BLaER1 treated with 17β-estradiol and CSF1 and Interleukin-3, amounts not matched to agents 10 nM and 100 nM (cell line): ENCODE results near the gene CTAGE1.
A peak's percentile ranks its signal among the peaks of the same experiment; 100 is the strongest.
"Not testable (repeated sequence)": the region's sequence is repeated elsewhere in the genome, so short reads cannot be mapped to it uniquely, and the experiment has no call there.

Source experiments
- H3K27ac ChIP-seq, 11 experiments: shearing (Covaris generic); formaldehyde crosslinking; 2 replicates each; pipeline ENCODE4 v1.8.1; 2022
- H3K27me3 ChIP-seq, 11 experiments: shearing (Covaris generic); formaldehyde crosslinking; 2 replicates each; pipeline ENCODE4 v1.8.1; 2022
- H3K36me3 ChIP-seq, 11 experiments: shearing (Covaris generic); formaldehyde crosslinking; 2 replicates each; pipeline ENCODE4 v1.8.1; 2022
- H3K4me1 ChIP-seq, 10 experiments: shearing (Covaris generic); formaldehyde crosslinking; 2 replicates each; pipeline ENCODE4 v1.8.1; 2022
- H3K4me2 ChIP-seq, 11 experiments: shearing (Covaris generic); formaldehyde crosslinking; 2 replicates each; pipeline ENCODE4 v1.8.1; 2022
- H3K4me3 ChIP-seq, 10 experiments: shearing (Covaris generic); formaldehyde crosslinking; 2 replicates each; pipeline ENCODE4 v1.8.1; 2022
- H3K9ac ChIP-seq, 11 experiments: shearing (Covaris generic); formaldehyde crosslinking; 2 replicates each; pipeline ENCODE4 v1.8.1; 2022
- H3K9me3 ChIP-seq, 11 experiments: shearing (Covaris generic); formaldehyde crosslinking; replicated peaks in 1 of 11; 2 replicates each; pipeline ENCODE4 v1.8.1; 2022
- H4K20me1 ChIP-seq, 11 experiments: shearing (Covaris generic); formaldehyde crosslinking; 2 replicates each; pipeline ENCODE4 v1.8.1; 2022
- Cebpa-rat ChIP-seq, 11 experiments: shearing (Covaris generic); IDR thresholded peaks; 2 replicates each; pipeline ENCODE4 v1.8.1; 2022

The CTAGE1 gene

GRCh38 chr18:22455425-22456115 is 37.9 kb upstream of the CTAGE1 start:
- H3K4me3 ChIP-seq, result no peak overlapping the region
- no peaks in the 10 kb centered on the region for H3K36me3 ChIP-seq
- H4K20me1 ChIP-seq, result no peaks in the 10 kb centered on the region
- no peaks in the 10 kb centered on the region for H3K27me3 ChIP-seq
- H3K4me1 ChIP-seq, result peaks cover 0 to 12% (median 0%) of the 10 kb centered on the region in 10 experiments; a peak in 6 of 20 replicates
- no peak overlapping the region for H3K27ac ChIP-seq
- no peak overlapping the region for H3K4me2 ChIP-seq
- no peak overlapping the region for H3K9ac ChIP-seq
- no peak for TF ChIP-seq Cebpa-rat (IDR thresholded peaks at IDR 0.05)
- H3K9me3 ChIP-seq, result peaks cover 4 to 12% (median 8%) of the 10 kb centered on the region in 11 experiments; a peak in 18 of 22 replicates

- no peak overlapping the region for H3K4me3 ChIP-seq
- peak in 4 of 11 experiments; percentile 11 to 54 (median 30); a peak in 3 of 22 replicates for TF ChIP-seq Cebpa-rat (IDR thresholded peaks at IDR 0.05)
- no peak overlapping the region for H3K9ac ChIP-seq
- H3K36me3 ChIP-seq, result no peaks in the 10 kb centered on the region
- H3K27ac ChIP-seq, result no peak overlapping the region
- no peaks in the 10 kb centered on the region for H3K4me1 ChIP-seq
- no peaks in the 10 kb centered on the region for H3K27me3 ChIP-seq
- no peak overlapping the region for H3K4me2 ChIP-seq
- no peaks in the 10 kb centered on the region for H4K20me1 ChIP-seq
- peaks cover 26 to 35% (median 30%) of the 10 kb centered on the region in 11 experiments for H3K9me3 ChIP-seq
Measured at GRCh38 chr18:22453315-22453714, 35.6 kb upstream of the CTAGE1 start.

DNA sequence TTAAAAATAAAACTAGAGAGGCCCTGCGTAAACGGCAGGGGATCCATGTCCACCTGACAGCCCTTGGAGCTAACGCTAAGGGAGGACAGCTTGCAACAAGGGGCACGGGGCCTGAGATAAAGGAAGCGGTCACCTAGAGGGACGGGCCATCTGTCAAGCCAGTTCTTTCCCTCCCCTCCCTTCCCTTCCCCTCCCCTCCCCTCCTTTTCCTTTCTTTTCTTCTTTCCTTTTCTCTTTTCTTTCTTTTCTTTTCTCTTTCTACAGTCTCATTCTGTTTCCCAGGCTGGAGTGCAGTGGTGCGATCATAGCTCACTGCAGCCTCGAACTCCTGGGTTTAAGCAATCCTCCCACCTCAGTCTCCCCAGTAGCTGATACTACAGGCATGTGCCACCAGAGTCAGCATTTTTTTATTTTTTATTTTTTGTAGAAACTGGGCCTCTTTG is 34.5 kb upstream of the CTAGE1 start:
- TF ChIP-seq Cebpa-rat (IDR thresholded peaks at IDR 0.05), result no peak
- peaks cover 26 to 38% (median 32%) of the 10 kb centered on the region in 11 experiments for H3K9me3 ChIP-seq
- no peak overlapping the region for H3K4me2 ChIP-seq
- no peaks in the 10 kb centered on the region for H4K20me1 ChIP-seq
- no peak overlapping the region for H3K4me3 ChIP-seq
- no peak overlapping the region for H3K27ac ChIP-seq
- H3K27me3 ChIP-seq, result no peaks in the 10 kb centered on the region
- no peak overlapping the region for H3K9ac ChIP-seq
- no peaks in the 10 kb centered on the region for H3K36me3 ChIP-seq
- no peaks in the 10 kb centered on the region for H3K4me1 ChIP-seq

GRCh38 chr18:22451796-22452195 is 34.1 kb upstream of the CTAGE1 start:
- no peak overlapping the region for H3K27ac ChIP-seq
- no peaks in the 10 kb centered on the region for H3K27me3 ChIP-seq
- no peak overlapping the region for H3K4me2 ChIP-seq
- no peaks in the 10 kb centered on the region for H4K20me1 ChIP-seq
- no peak for TF ChIP-seq Cebpa-rat (IDR thresholded peaks at IDR 0.05)
- no peaks in the 10 kb centered on the region for H3K36me3 ChIP-seq
- H3K4me3 ChIP-seq, result no peak overlapping the region
- no peak overlapping the region for H3K9ac ChIP-seq
- peaks cover 26 to 38% (median 32%) of the 10 kb centered on the region in 11 experiments for H3K9me3 ChIP-seq
- no peaks in the 10 kb centered on the region for H3K4me1 ChIP-seq

DNA sequence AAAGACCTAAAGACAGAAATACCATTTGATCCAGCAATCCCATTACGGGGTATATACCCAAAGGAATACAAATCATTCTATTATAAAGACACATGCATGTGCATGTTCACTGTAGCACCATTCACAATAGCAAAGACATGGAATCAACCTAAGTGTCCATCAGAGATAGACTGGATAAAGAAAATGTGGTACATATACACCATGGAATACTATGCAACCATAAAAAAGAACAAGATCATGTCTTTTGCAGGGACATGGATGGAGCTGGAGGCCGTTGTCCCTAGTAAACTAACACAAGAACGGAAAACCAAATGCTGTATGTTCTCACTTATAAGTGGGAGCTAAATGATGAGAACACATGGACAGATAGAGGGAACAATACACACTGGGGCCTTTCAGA is 33.1 kb upstream of the CTAGE1 start:
- not testable (repeated sequence) for H3K27ac ChIP-seq, H3K4me2 ChIP-seq, H3K9ac ChIP-seq, H4K20me1 ChIP-seq, H3K4me3 ChIP-seq, H3K36me3 ChIP-seq, H3K4me1 ChIP-seq, H3K27me3 ChIP-seq
- H3K9me3 ChIP-seq, result peaks cover 26 to 38% (median 32%) of the 10 kb centered on the region in 11 experiments

DNA sequence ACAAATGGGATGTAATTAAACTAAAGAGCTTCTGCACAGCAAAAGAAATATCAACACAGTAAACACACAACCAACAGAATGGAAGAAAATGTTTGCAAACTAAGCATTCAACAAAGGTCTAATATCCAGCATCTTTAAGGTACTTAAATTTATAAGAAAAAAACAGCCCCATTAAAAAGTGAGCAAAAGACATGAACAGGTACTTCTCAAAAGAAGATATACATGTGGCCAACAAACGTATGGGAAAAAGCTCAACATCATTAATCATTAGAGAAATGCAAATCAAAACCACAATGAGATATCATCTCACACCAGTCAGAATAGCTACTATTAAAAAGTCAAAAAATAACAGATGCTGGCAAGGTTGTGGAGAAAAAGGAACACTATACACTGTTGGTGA is 32.6 kb upstream of the CTAGE1 start:
- not testable (repeated sequence) for H3K4me1 ChIP-seq, H3K27ac ChIP-seq
- peaks cover 26 to 38% (median 32%) of the 10 kb centered on the region in 11 experiments for H3K9me3 ChIP-seq

DNA sequence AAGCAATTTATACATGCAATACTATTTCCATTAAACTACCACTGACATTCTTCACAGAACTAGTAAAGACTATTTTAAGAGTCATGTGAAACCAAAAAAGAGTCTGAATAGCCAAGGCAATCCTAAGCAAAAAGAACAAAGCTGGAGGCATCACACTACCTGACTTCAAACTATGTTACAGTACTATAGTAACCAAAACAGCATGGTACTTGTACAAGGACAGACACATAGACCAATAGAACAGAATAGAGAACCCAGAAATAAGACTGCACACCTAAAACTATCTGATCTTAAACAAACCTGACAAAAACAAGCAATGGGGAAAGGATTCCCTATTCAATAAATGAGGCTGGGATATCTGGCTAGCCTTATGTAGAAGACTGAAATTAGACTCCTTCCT is 32.0 kb upstream of the CTAGE1 start:
- not testable (repeated sequence) for H3K27me3 ChIP-seq, H3K36me3 ChIP-seq, H3K4me3 ChIP-seq, H3K27ac ChIP-seq, H3K9ac ChIP-seq, H3K4me1 ChIP-seq, H3K4me2 ChIP-seq, H4K20me1 ChIP-seq
- peaks cover 26 to 38% (median 32%) of the 10 kb centered on the region in 11 experiments for H3K9me3 ChIP-seq

More for the DNA sequence above, 32.6 kb upstream of the CTAGE1 start:
- H3K4me2 ChIP-seq, H4K20me1 ChIP-seq, H3K36me3 ChIP-seq, H3K9ac ChIP-seq, H3K27me3 ChIP-seq, H3K4me3 ChIP-seq: not testable (repeated sequence)

DNA sequence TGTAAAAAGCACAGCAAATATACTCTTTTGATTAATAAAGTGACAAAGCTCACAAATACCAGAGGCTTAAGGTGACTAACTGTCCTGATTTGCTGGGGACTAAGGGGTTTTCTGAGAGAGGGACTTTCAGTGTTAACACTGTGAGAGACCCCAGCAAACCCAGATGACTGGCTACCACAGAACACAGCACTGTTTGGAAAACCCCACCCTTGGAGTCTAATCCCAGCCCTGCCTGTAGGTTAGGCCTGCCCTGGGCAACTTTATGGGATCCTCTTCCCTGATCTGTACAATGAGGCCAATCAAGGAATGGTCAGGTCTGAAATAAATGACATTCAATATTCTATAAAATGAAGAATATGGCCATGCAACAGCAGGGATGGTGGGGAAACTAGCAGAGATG is 30.5 kb upstream of the CTAGE1 start:
- Histone ChIP-seq H3K9me3 (peaks cover 26 to 38% (median 32%) of the 10 kb centered on the region in 11 experiments), H3K4me3 (no peak overlapping the region), H3K4me2 (no peak overlapping the region), H3K9ac (no peak overlapping the region), H3K27me3 (no peaks in the 10 kb centered on the region), H4K20me1 (no peaks in the 10 kb centered on the region), H3K27ac (no peak overlapping the region), H3K4me1 (no peaks in the 10 kb centered on the region), H3K36me3 (no peaks in the 10 kb centered on the region)
- TF ChIP-seq Cebpa-rat (IDR thresholded peaks at IDR 0.05), result no peak

- H3K4me2 ChIP-seq, result no peak overlapping the region
Measured at GRCh38 chr18:22447792-22448191, 30.1 kb upstream of the CTAGE1 start.

GRCh38 chr18:22446911-22447310 is 29.2 kb upstream of the CTAGE1 start:
- Histone ChIP-seq H4K20me1 (no peaks in the 10 kb centered on the region), H3K36me3 (no peaks in the 10 kb centered on the region), H3K27me3 (no peaks in the 10 kb centered on the region), H3K4me2 (no peak overlapping the region), H3K9me3 (peaks cover 26 to 38% (median 32%) of the 10 kb centered on the region in 11 experiments), H3K27ac (no peak overlapping the region), H3K4me3 (no peak overlapping the region), H3K9ac (no peak overlapping the region), H3K4me1 (no peaks in the 10 kb centered on the region)
- TF ChIP-seq Cebpa-rat (IDR thresholded peaks at IDR 0.05), result no peak

More at GRCh38 chr18:22447792-22448191, 30.1 kb upstream of the CTAGE1 start:
- peaks cover 26 to 38% (median 32%) of the 10 kb centered on the region in 11 experiments for H3K9me3 ChIP-seq
- no peaks in the 10 kb centered on the region for H3K27me3 ChIP-seq
- no peaks in the 10 kb centered on the region for H3K36me3 ChIP-seq
- H4K20me1 ChIP-seq, result no peaks in the 10 kb centered on the region
- H3K9ac ChIP-seq, result no peak overlapping the region
- no peak overlapping the region for H3K27ac ChIP-seq
- no peaks in the 10 kb centered on the region for H3K4me1 ChIP-seq
- no peak for TF ChIP-seq Cebpa-rat (IDR thresholded peaks at IDR 0.05)
- no peak overlapping the region for H3K4me3 ChIP-seq
